Mononuclear cell (primary cell): Measurements from ENCODE around the gene DENND5A. TPM values are rescaled to one million over a fixed set of nuclear protein-coding genes. Genes with fewer than 3 reads are reported as not detected.
"Not testable (repeated sequence)": the region's sequence is repeated elsewhere in the genome, so short reads cannot be mapped to it uniquely, and the experiment has no call there.

Experiments
- H3K27me3 ChIP-seq: 2 replicates; pipeline ENCODE4 v1.6.0; 2011; ENCODE audit warnings: low read length, control low read depth; ENCODE audit not compliant: insufficient read depth
- H3K4me1 ChIP-seq: 2 replicates; pipeline ENCODE4 v1.5.1; 2011; ENCODE audit warnings: mild to moderate bottlenecking, low read length, control low read depth; ENCODE audit not compliant: insufficient read depth
- H3K4me3 ChIP-seq: 2 replicates; pipeline ENCODE4 v1.5.1; 2011; ENCODE audit warnings: mild to moderate bottlenecking, low read length, moderate library complexity
- H3K9me3 ChIP-seq: 2 replicates; pipeline ENCODE4 v1.5.1; 2011; ENCODE audit warnings: low read depth, mild to moderate bottlenecking, control low read depth, low read length
- total RNA-seq: library from RNA; depleted of rRNA; stranded (reverse); fragments of >200 nt; gene quantifications from one replicate; pipeline ENCODE4 v1.2.3, GENCODE V29; 2012

The DENND5A gene
- total RNA-seq, 1 donor: 284 TPM

DNA sequence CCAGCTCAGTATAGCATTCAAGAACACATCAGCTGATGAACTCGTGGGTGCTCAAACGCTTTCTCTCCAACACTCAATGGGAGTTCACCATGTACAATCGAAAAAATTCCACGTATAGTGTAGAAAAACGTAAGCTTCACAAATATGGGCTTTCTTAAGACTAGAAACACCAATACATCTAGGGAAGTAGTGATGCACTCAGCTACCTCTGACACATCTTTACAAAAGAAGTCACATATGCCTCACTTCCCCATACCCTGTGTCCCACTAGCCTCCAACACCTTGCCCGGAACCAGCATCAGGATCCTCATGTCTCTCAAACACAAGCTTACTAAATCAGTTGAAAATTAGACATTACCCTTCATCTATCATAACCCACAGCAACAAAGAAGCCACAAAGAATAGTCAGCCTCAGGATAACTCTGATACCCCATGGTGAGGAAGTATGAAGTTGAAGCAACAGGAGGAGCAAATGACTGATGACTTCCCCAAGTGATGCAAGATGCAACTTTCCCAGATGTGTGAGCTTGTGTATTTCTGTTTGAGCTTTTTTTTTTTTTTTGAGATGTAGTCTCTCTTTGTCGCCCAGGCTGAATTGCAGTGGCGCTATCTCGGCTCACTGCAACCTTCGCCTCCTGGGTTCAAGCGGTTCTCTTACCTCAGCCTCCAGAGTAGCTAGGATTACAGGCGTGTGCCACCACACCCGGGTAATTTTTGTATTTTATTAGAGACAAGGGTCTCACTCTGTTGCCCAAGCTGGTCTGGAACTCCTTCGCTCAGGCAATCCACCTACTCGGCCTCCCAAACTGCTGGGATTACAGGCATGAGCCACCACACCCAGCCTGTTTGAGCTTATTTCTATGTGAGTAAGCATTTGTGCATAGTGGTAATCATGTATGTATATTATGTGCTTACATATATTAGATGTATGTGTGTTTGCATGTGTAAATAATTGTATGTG, 8.5 kb upstream of the DENND5A start:
- Histone ChIP-seq H3K9me3 (no peaks in the 10 kb centered on the region), H3K27me3 (no peaks in the 10 kb centered on the region), H3K4me1 (peaks cover 26% of the 10 kb centered on the region), H3K4me3 (no peak overlapping the region)

GRCh38 chr11:9269492-9270013, 4.4 kb upstream of the DENND5A start:
- no peak overlapping the region for H3K4me3 ChIP-seq
- no peaks in the 10 kb centered on the region for H3K27me3 ChIP-seq
- H3K9me3 ChIP-seq: no peaks in the 10 kb centered on the region
- peaks cover 30% of the 10 kb centered on the region for H3K4me1 ChIP-seq

DNA sequence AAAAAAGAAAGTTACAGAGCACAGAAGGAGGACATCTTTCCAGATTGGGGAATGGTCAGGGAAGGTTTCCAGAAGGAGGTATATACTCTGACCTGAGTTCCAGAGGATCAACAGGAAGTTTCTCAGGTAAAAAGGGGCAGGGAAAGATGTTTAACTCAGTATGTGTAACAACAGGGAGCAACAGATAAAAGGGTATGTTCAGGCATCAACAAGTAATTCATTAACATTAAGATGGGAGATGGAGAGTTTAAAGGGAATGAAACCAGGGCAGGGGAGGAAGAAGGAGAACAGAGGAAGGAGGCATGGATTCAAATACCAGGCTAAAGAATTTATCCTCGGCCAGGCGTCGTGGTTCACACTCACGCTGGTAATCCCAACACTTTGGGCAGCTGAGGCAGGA, 2.5 kb upstream of the DENND5A start:
- Histone ChIP-seq H3K4me3 (no peak overlapping the region), H3K9me3 (no peaks in the 10 kb centered on the region), H3K4me1 (peaks cover 17% of the 10 kb centered on the region), H3K27me3 (no peaks in the 10 kb centered on the region)

DNA sequence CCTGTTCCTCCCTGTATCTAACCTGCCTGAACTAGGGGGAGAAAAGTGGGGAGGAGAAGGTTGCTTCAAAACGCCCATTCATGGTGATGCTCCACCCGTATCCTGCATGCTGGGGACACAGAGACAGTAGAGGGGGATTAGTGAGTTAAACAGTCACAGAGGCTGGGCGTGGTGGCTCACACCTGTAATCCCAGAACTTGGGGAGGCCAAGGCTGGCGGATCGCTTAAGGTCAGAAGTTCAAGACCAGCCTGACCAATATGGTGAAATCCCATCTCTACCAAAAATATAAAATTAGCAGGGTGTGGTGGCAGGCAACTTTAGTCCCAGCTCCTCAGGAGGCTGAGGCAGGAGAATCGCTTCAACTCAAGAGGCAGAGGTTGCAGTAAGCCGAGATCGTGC, 1.8 kb upstream of the DENND5A start:
- Histone ChIP-seq H3K4me3 (no peak overlapping the region), H3K4me1 (peaks cover 13% of the 10 kb centered on the region), H3K9me3 (no peaks in the 10 kb centered on the region), H3K27me3 (no peaks in the 10 kb centered on the region)

GRCh38 chr11:9266132-9266736, 1.1 kb upstream of the DENND5A start:
- Histone ChIP-seq H3K27me3 (no peaks in the 10 kb centered on the region), H3K4me3 (no peak overlapping the region), H3K9me3 (no peaks in the 10 kb centered on the region), H3K4me1 (peaks cover 18% of the 10 kb centered on the region)

DNA sequence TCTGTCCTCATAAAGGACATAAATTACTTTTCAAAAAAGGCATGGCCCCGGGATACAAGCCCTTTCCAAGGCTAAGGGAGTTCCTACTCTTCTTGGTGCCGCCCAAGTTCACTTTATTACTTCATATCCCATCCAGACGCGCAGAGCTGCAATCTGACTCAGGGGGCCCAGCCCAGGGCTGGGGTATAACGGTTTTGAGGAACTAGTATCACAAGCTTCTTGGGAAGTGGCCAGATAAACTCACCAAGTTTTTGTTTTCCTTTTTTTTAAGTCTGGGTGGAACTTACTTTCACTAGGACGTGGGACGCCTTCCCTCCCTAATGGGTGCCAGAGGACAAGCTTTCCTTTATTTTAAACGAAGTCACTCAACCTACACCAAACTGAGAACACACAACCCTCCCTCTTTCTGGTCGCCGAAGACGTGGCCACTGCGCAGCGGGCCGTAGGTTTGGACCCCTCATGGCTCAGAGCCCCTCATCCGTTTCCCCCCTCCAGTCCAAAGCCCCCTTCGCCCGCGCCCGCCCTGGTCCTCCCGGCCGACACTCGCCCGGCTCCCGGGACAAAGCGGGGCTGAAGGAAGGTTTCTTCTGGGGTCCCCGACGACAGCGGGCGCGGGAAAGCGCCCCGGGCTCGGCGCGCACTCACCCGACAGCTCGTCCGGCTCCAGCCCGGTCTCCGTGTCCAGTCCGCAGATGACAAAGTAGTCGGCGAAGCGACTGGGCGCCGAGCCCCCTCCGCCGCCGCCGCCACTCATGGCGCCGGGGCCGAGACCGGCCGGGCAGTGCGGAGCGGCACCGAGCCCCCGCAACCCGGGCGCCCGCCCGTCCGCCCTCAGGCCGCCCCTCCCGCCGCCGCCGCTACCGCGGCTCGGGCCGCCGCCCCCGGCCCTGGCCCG, 587 bp downstream of the DENND5A start:
- Histone ChIP-seq H3K4me3 (peak overlapping the region; percentile 83), H3K9me3 (no peaks in the 10 kb centered on the region), H3K27me3 (no peaks in the 10 kb centered on the region), H3K4me1 (peaks cover 35% of the 10 kb centered on the region)

DNA sequence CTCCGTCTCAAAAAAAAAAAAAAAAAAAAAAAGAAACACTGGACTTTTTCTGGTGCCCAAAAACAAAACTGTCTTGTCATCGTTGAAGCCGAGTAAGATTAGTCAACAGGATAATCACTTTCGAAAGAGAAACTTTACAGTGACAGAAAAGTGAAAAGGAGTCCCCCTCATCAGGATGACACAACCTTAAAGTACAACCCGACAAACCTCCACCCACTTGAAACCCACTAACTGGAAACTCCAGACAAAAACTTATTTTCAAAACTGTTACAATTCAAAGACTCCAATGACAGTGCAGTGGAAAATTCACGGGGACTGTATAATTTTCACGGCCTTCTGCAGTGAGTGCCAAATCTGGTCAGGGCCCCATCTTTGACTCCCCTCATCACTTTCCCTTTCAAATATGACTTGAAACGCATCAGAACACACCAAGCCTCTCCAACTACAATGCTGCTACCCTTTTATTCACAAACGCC, 1.3 kb downstream of the DENND5A start:
- H3K4me1 ChIP-seq: peaks cover 36% of the 10 kb centered on the region
- no peaks in the 10 kb centered on the region for H3K9me3 ChIP-seq
- no peaks in the 10 kb centered on the region for H3K27me3 ChIP-seq
- H3K4me3 ChIP-seq: peak overlapping the region; percentile 83

GRCh38 chr11:9260838-9261146, 4.4 kb downstream of the DENND5A start:
- not testable (repeated sequence) for H3K27me3 ChIP-seq, H3K4me3 ChIP-seq, H3K9me3 ChIP-seq
- peaks cover 34% of the 10 kb centered on the region for H3K4me1 ChIP-seq

DNA sequence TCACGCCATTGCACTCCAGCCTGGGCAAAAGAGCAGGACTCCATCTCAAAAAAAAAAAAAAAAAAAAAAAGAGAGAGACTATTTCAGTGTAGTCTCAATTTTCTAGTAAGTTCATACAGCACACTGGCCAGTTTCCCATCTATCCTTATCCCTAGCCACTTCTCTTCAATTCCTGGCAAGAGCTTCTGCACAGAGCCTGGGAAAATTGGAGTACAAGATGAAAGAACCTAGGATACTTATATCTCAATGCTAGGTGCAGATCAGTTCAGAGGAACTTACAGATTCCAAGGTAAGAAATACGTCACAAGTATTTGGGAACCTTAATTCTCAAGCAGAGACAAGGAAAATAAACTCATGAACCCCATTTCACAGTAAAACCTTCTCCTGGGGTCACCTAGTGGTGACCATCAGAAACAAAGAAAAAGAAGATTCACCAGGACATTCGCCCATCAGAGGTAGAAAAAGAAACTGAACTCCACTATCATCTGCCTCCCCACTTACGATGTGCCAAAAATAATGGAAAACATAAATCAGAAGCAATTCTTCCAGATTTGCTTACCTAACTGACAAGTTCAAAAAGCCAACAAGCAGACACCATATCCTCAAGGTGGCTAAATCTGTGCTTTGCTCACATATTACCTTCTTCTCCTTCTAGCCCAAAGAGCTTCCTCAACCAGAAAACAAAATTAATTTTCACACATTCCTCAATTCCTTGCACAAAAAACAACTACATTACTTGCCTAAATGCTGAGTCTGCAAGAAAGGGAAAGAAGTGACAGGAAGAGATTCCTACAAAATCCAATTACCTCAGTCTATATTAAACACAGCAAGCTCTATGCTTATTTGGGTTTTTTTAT, 4.9 kb downstream of the DENND5A start:
- H3K4me1 ChIP-seq: peaks cover 29% of the 10 kb centered on the region
- H3K9me3 ChIP-seq: no peaks in the 10 kb centered on the region
- no peak overlapping the region for H3K4me3 ChIP-seq
- H3K27me3 ChIP-seq: no peaks in the 10 kb centered on the region

DNA sequence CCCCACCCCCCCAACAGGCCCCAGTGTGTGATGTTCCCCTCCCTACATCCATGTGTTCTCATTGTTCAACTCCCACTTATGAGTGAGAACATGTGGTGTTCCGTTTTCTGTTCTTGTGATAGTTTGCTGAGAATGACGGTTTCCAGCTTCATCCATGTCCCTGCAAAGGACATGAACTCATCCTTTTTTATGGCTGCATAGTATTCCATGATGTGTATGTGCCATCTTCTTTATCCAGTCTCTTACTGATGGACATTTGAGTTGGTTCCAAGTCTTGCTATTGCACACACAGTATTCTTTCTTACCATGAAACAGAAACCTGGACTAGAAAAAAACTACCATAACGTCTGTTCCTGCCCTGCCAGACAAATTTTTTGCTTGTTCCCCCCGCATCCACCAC, 6.9 kb downstream of the DENND5A start:
- H3K4me1 ChIP-seq: peaks cover 34% of the 10 kb centered on the region
- not testable (repeated sequence) for H3K9me3 ChIP-seq, H3K27me3 ChIP-seq, H3K4me3 ChIP-seq

- H3K4me3 ChIP-seq: no peak overlapping the region
- no peaks in the 10 kb centered on the region for H3K27me3 ChIP-seq
Observed at GRCh38 chr11:9254416-9254815, 10.7 kb downstream of the DENND5A start.

DNA sequence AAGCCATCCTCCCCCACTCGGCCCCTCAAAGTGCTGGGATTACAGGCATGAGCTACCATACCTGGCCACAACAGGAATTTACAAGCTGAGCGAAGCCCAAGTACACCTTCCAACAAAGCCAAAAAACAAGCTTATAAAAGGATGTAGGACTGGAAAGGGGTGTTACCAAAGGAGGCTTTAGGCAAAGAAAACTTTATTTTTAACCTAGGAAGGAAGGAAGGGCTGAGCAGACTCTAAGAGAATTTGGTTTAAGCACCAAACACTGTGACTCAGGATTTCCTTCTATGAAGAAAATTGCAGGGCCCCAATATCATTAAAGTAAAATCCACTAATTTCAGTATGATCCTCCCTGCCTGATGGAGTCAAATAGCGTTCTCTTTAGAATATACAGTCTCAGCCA, 12.1 kb downstream of the DENND5A start:
- no peaks in the 10 kb centered on the region for H3K9me3 ChIP-seq
- peaks cover 43% of the 10 kb centered on the region for H3K4me1 ChIP-seq

More at GRCh38 chr11:9254416-9254815, 10.7 kb downstream of the DENND5A start:
- no peaks in the 10 kb centered on the region for H3K9me3 ChIP-seq
- H3K4me1 ChIP-seq: peaks cover 39% of the 10 kb centered on the region

DNA sequence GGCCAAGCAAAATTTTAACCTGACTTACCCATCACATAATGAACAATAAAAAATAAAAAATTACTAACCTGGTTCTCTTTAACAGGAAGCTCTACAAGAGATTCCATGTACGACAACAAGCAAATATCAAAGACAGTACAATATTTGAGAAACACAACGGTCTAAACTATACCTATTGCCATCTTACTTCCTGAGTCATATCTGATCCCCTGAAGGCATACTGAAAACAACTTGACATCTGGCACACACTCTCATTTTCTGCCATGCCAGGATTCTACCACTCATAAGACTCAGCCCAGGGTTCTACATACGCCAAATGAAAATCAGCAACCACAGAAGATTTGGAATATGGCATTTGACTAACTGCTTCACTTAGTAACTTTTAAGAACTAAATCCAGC, 13.8 kb downstream of the DENND5A start:
- H3K4me3 ChIP-seq: no peak overlapping the region
- peaks cover 58% of the 10 kb centered on the region for H3K4me1 ChIP-seq
- no peaks in the 10 kb centered on the region for H3K27me3 ChIP-seq
- no peaks in the 10 kb centered on the region for H3K9me3 ChIP-seq

More for the DNA sequence above, 12.1 kb downstream of the DENND5A start:
- no peak overlapping the region for H3K4me3 ChIP-seq
- no peaks in the 10 kb centered on the region for H3K27me3 ChIP-seq

DNA sequence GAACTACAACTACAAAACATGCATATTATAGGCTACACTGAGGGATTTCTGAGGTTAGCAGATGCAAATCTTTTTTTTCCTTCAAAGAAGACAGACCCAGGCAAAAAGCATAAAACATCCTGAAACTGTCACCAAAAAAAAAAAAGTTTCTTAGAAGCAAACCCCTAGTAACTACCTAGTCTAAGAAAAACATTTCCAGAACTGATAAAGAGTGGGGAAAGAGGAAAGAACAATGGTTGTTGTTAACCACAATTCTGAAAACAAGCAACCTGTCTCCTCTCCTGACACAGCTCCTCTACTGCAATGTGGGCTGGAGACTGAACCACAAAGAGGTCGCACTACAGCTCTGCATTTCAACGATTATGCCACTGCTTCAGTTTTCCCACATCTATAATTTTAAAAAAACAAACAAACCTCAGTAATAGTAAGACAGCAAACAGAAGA, 15.0 kb downstream of the DENND5A start:
- Histone ChIP-seq H3K4me1 (peaks cover 66% of the 10 kb centered on the region), H3K9me3 (no peaks in the 10 kb centered on the region), H3K27me3 (no peaks in the 10 kb centered on the region), H3K4me3 (no peak overlapping the region)
